ENCODE data around the gene TARS3. TPM values are rescaled to one million over a fixed set of nuclear protein-coding genes. Genes with fewer than 3 reads are reported as not detected.

TARS3 gene
- polyA plus RNA-seq, 2 of the 4 experiments (the other 2 are of a cell fraction) = 6.7 to 9.5 TPM

DNA sequence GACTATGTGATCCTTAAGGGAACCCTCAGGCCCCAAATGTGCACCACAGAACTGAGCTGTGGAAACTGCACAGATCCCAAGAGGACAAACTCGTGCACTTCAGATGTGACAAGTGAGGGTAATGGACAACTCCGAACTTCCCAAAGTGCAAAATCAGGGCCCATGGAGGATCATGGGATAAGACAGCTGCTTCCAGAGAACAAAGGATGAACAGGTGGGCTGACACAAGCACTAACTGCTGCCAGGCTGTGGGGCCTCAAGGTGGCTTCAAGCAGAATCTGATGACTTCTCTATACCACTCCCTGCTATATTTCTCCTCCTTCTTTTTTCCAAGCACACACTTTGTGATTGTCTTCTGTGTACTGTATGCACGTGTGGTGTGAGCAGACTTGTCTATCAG is 5.4 kb downstream of the TARS3 start (continued):
- no peak for TF ChIP-seq POLR2A (IDR thresholded peaks at IDR 0.05; ENCODE audit: low read length)
- no peak for TF ChIP-seq HOXB5 (CRISPR knock-in tag; IDR thresholded peaks at IDR 0.05)
- TF ChIP-seq HOXB13 (CRISPR knock-in tag; IDR thresholded peaks at IDR 0.05; ENCODE audit: low read depth) = no peak
- no peak for TF ChIP-seq ZSCAN20 (CRISPR knock-in tag; IDR thresholded peaks at IDR 0.05)
- no peak for TF ChIP-seq TFCP2L1 (CRISPR knock-in tag; IDR thresholded peaks at IDR 0.05)

DNA sequence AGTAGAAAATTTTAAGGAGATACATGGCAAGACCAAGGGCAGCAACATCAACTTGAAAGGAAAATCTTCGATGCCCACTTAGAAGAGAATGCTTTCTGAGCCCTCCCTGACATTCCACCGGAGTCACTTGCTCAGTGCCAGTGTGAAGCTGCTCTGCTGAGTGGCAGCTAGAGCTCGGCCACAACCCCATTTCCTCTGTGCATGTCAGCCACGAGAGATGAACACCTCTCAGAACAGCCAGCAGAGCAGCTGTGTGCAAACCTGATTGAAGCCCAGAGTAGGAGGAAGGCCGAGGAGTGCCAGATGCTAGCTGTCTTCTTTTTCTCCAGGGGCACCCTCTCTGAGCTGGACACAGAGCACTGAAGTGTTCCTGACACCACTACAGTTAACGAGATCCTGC is 12.2 kb downstream of the TARS3 start:
- FAIRE-seq (no peak), DNase-seq (ENCODE audit: low read depth in 1 of 2, low spot score in 1 of 2) (no peak), ATAC-seq (no peak)
- ChIA-PET POLR2A (interaction anchor here (1.0 kb wide), 1 partner anchor 12 kb away, joined by 5 read pairs; the partner anchor contains the start of gene TARS3), CTCF (interaction anchor here (1.2 to 2.3 kb wide), 3 partner anchors 10 to 71 kb away, joined by 3 to 5 read pairs (median 5); no protein-coding TSS in a partner anchor)
- Histone ChIP-seq H3K4me2 (no peak overlapping the region), H3K4me3 (no peak overlapping the region), H3K4me1 (peaks cover 9% of the 10 kb centered on the region), H3K27ac (no peak overlapping the region), H3K9me3 (no peaks in the 10 kb centered on the region)
- 94% methylated on average over 6 of the region's 6 CpGs for WGBS (ENCODE audit: missing lambda C conversion rate)
- TF ChIP-seq TFCP2L1 (CRISPR knock-in tag; IDR thresholded peaks at IDR 0.05) = no peak
- no peak for TF ChIP-seq ESRRA (IDR thresholded peaks at IDR 0.05; ENCODE audit: borderline replicate concordance, low read length)
- no peak for TF ChIP-seq EHMT2 (IDR thresholded peaks at IDR 0.05; ENCODE audit: low read depth)
- no peak for TF ChIP-seq NFE2L2 (conservative IDR thresholded peaks at IDR 0.05; ENCODE audit: low read length)
- TF ChIP-seq CBX2 (IDR thresholded peaks at IDR 0.05; ENCODE audit: borderline replicate concordance, low read depth) = no peak
- no peak for TF ChIP-seq CEBPB (IDR thresholded peaks at IDR 0.05)

DNA sequence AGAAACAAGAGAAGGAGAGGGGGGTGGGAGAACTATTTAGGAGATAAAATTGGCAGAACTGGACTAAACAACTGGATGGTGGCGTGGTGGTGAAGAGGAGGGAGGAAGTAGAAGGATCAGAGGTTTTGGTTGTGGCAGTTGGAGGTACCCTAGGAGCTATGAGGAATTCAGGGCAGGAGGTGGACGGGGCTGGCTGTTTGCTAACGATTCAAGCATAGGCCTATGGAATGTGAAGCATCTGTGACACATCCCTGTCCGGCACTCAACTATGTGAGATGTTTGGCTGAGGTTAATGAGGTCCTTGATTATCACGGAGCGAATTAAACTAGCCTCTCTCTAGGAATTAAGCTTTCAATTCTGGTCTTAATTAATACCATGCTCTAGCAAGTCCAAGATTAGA is 13.5 kb downstream of the TARS3 start:
- ATAC-seq (peak; percentile 79 to 90), DNase-seq (ENCODE audit: low read depth in 1 of 2, low spot score in 1 of 2) (peak in 1 of 2 experiments; percentile 39), FAIRE-seq (no peak)
- CTCF ChIA-PET = interaction anchor here (1.2 to 2.3 kb wide), 6 partner anchors 9 to 70 kb away, joined by 3 to 5 read pairs (median 5); no protein-coding TSS in a partner anchor
- peaks cover 9% of the 10 kb centered on the region for H3K4me1 ChIP-seq
- peak overlapping the region; percentile 41; the same call in 1 of the 3 replicates for H3K4me2 ChIP-seq
- POLR2A ChIA-PET = interaction anchor here (0.6 kb wide), 1 partner anchor 11 kb away, joined by 3 read pairs; no protein-coding TSS in a partner anchor
- WGBS (ENCODE audit: missing lambda C conversion rate) = 31% methylated on average over 6 of the region's 6 CpGs
- H3K9me3 ChIP-seq = no peaks in the 10 kb centered on the region
- peak overlapping the region in 1 of 2 experiments; percentile 60; a peak in 4 of 6 replicates for H3K27ac ChIP-seq
- no peak overlapping the region for H3K4me3 ChIP-seq
- no peak for TF ChIP-seq RFX5 (IDR thresholded peaks at IDR 0.05)
- no peak for TF ChIP-seq POLR2AphosphoS2 (conservative IDR thresholded peaks at IDR 0.05; ENCODE audit: low read length)
- no peak for TF ChIP-seq ATOH8 (CRISPR knock-in tag; IDR thresholded peaks at IDR 0.05; ENCODE audit: low read depth)
- TF ChIP-seq, protein P1, sequence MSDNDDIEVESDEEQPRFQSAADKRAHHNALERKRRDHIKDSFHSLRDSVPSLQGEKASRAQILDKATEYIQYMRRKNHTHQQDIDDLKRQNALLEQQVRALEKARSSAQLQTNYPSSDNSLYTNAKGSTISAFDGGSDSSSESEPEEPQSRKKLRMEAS (IDR thresholded peaks at IDR 0.05) = no peak
- TF ChIP-seq, protein P2, sequence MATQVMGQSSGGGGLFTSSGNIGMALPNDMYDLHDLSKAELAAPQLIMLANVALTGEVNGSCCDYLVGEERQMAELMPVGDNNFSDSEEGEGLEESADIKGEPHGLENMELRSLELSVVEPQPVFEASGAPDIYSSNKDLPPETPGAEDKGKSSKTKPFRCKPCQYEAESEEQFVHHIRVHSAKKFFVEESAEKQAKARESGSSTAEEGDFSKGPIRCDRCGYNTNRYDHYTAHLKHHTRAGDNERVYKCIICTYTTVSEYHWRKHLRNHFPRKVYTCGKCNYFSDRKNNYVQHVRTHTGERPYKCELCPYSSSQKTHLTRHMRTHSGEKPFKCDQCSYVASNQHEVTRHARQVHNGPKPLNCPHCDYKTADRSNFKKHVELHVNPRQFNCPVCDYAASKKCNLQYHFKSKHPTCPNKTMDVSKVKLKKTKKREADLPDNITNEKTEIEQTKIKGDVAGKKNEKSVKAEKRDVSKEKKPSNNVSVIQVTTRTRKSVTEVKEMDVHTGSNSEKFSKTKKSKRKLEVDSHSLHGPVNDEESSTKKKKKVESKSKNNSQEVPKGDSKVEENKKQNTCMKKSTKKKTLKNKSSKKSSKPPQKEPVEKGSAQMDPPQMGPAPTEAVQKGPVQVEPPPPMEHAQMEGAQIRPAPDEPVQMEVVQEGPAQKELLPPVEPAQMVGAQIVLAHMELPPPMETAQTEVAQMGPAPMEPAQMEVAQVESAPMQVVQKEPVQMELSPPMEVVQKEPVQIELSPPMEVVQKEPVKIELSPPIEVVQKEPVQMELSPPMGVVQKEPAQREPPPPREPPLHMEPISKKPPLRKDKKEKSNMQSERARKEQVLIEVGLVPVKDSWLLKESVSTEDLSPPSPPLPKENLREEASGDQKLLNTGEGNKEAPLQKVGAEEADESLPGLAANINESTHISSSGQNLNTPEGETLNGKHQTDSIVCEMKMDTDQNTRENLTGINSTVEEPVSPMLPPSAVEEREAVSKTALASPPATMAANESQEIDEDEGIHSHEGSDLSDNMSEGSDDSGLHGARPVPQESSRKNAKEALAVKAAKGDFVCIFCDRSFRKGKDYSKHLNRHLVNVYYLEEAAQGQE (IDR thresholded peaks at IDR 0.05) = no peak
- TF ChIP-seq TP53 (CRISPR knock-in tag; IDR thresholded peaks at IDR 0.05) = no peak
- no peak for TF ChIP-seq HMGXB4 (CRISPR knock-in tag; IDR thresholded peaks at IDR 0.05; ENCODE audit: borderline replicate concordance)
- TF ChIP-seq JUN (IDR thresholded peaks at IDR 0.05) = no peak
- TF ChIP-seq PHF8 (IDR thresholded peaks at IDR 0.05; ENCODE audit: borderline replicate concordance, low read depth) = no peak
- no peak for TF ChIP-seq NFE2L2 (conservative IDR thresholded peaks at IDR 0.05; ENCODE audit: low read length)
- TF ChIP-seq USF2 (IDR thresholded peaks at IDR 0.05) = no peak
- TF ChIP-seq FOSL2 (IDR thresholded peaks at IDR 0.05) = no peak
- TF ChIP-seq FOSL2 (CRISPR knock-in tag; IDR thresholded peaks at IDR 0.05) = no peak
- TF ChIP-seq, protein P3, sequence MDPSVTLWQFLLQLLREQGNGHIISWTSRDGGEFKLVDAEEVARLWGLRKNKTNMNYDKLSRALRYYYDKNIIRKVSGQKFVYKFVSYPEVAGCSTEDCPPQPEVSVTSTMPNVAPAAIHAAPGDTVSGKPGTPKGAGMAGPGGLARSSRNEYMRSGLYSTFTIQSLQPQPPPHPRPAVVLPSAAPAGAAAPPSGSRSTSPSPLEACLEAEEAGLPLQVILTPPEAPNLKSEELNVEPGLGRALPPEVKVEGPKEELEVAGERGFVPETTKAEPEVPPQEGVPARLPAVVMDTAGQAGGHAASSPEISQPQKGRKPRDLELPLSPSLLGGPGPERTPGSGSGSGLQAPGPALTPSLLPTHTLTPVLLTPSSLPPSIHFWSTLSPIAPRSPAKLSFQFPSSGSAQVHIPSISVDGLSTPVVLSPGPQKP (IDR thresholded peaks at IDR 0.05; ENCODE audit: low read depth, low read length) = no peak
- TF ChIP-seq EP300 (IDR thresholded peaks at IDR 0.05) = no peak
- TF ChIP-seq PBX3 (IDR thresholded peaks at IDR 0.05) = no peak
- TF ChIP-seq CBX2 (IDR thresholded peaks at IDR 0.05; ENCODE audit: borderline replicate concordance, low read depth) = no peak
- no peak for TF ChIP-seq CEBPB (IDR thresholded peaks at IDR 0.05)
- no peak for TF ChIP-seq RNF2 (IDR thresholded peaks at IDR 0.05; ENCODE audit: borderline replicate concordance, low read depth)

Data from A549 (cell line).